K562 (cell line): Measurements from ENCODE around the gene GEMIN4. TPM values are rescaled to one million over a fixed set of nuclear protein-coding genes. Genes with fewer than 3 reads are reported as not detected.

Experiments
- CLOCK ChIP-seq: fragments of 250-450 bp; sonication (Bioruptor Pico); IDR thresholded peaks from 2 replicates; pipeline ENCODE4 v1.4.0; 2020; ENCODE audit warnings: mild to moderate bottlenecking, moderate library complexity, borderline replicate concordance
- ZKSCAN3 ChIP-seq: fragments of 250-450 bp; sonication (Bioruptor Pico); IDR thresholded peaks from 2 replicates; pipeline ENCODE4 v1.4.0; 2020
- ZNF398 ChIP-seq: fragments of 250-450 bp; sonication (Bioruptor Pico); IDR thresholded peaks from 2 replicates; pipeline ENCODE4 v1.8.0; 2021; ENCODE audit warnings: moderate library complexity, mild to moderate bottlenecking, inconsistent platforms
- polyA plus RNA-seq, 8 experiments: library from polyadenylated mRNA; depleted of rRNA in 4 of 8; stranded (reverse) in 5 of 8; unstranded in 3 of 8; fragments of >200 nt; fragmentation: Nextera tagmentation in 2 of 8; fragmentation: Illumina TruSeq in 1 of 8; extraction: Ambion mirVana in 2 of 8; extraction: Trizol in 1 of 8; gene quantifications; 2 replicates each; pipeline versions ENCODE4 v1.2.1 to v1.2.3, GENCODE V29; 2011 to 2014; ENCODE audit warnings: inconsistent platforms in 1 of 8, missing spikeins in 1 of 8
- total RNA-seq, 7 experiments: library from RNA; depleted of rRNA in 6 of 7; stranded (reverse); fragments of >200 nt in 6 of 7; fragmentation: Illumina TruSeq in 2 of 7; extraction: Trizol in 2 of 7; gene quantifications; 2 replicates each; pipeline versions ENCODE4 v1.2.1 to v1.2.3, GENCODE V29; 2011 to 2021; ENCODE audit warnings: low replicate concordance in 1 of 7
- TF ChIP-seq, protein P1 (sequence below): sonication (generic); formaldehyde crosslinking; IDR thresholded peaks from 2 replicates; pipeline ENCODE4 v1.8.1; 2023; ENCODE audit warnings: missing genetic modification reagents, mild to moderate bottlenecking, borderline replicate concordance
- TF ChIP-seq, protein P2 (sequence below), 2 experiments: fragments of 450-650 bp in 1 of 2; sonication (generic) in 1 of 2; formaldehyde crosslinking in 1 of 2; IDR thresholded peaks; 2 replicates each; pipeline versions ENCODE4 v1.7.1 to v1.9.0; 2016 to 2022; ENCODE audit warnings: inconsistent platforms in 1 of 2, mild to moderate bottlenecking in 1 of 2, missing genetic modification reagents in 1 of 2

Gene GEMIN4
- total and polyA plus RNA-seq, 9 of the 15 experiments (the other 6 are each of a cell fraction or from before 2014, with no cell fraction given) = 1.8 to 42.5 (median 10.8) TPM

- TF ChIP-seq, protein P1, sequence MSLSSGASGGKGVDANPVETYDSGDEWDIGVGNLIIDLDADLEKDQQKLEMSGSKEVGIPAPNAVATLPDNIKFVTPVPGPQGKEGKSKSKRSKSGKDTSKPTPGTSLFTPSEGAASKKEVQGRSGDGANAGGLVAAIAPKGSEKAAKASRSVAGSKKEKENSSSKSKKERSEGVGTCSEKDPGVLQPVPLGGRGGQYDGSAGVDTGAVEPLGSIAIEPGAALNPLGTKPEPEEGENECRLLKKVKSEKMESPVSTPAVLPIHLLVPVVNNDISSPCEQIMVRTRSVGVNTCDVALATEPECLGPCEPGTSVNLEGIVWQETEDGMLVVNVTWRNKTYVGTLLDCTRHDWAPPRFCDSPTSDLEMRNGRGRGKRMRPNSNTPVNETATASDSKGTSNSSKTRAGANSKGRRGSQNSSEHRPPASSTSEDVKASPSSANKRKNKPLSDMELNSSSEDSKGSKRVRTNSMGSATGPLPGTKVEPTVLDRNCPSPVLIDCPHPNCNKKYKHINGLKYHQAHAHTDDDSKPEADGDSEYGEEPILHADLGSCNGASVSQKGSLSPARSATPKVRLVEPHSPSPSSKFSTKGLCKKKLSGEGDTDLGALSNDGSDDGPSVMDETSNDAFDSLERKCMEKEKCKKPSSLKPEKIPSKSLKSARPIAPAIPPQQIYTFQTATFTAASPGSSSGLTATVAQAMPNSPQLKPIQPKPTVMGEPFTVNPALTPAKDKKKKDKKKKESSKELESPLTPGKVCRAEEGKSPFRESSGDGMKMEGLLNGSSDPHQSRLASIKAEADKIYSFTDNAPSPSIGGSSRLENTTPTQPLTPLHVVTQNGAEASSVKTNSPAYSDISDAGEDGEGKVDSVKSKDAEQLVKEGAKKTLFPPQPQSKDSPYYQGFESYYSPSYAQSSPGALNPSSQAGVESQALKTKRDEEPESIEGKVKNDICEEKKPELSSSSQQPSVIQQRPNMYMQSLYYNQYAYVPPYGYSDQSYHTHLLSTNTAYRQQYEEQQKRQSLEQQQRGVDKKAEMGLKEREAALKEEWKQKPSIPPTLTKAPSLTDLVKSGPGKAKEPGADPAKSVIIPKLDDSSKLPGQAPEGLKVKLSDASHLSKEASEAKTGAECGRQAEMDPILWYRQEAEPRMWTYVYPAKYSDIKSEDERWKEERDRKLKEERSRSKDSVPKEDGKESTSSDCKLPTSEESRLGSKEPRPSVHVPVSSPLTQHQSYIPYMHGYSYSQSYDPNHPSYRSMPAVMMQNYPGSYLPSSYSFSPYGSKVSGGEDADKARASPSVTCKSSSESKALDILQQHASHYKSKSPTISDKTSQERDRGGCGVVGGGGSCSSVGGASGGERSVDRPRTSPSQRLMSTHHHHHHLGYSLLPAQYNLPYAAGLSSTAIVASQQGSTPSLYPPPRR (CRISPR knock-in tag) = 0 out of 2 replicates have a peak, but pooled peaks have one; percentile 74
- TF ChIP-seq, protein P2, sequence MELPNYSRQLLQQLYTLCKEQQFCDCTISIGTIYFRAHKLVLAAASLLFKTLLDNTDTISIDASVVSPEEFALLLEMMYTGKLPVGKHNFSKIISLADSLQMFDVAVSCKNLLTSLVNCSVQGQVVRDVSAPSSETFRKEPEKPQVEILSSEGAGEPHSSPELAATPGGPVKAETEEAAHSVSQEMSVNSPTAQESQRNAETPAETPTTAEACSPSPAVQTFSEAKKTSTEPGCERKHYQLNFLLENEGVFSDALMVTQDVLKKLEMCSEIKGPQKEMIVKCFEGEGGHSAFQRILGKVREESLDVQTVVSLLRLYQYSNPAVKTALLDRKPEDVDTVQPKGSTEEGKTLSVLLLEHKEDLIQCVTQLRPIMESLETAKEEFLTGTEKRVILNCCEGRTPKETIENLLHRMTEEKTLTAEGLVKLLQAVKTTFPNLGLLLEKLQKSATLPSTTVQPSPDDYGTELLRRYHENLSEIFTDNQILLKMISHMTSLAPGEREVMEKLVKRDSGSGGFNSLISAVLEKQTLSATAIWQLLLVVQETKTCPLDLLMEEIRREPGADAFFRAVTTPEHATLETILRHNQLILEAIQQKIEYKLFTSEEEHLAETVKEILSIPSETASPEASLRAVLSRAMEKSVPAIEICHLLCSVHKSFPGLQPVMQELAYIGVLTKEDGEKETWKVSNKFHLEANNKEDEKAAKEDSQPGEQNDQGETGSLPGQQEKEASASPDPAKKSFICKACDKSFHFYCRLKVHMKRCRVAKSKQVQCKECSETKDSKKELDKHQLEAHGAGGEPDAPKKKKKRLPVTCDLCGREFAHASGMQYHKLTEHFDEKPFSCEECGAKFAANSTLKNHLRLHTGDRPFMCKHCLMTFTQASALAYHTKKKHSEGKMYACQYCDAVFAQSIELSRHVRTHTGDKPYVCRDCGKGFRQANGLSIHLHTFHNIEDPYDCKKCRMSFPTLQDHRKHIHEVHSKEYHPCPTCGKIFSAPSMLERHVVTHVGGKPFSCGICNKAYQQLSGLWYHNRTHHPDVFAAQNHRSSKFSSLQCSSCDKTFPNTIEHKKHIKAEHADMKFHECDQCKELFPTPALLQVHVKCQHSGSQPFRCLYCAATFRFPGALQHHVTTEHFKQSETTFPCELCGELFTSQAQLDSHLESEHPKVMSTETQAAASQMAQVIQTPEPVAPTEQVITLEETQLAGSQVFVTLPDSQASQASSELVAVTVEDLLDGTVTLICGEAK (IDR thresholded peaks at IDR 0.05) = peak; percentile 16; the same call in 1 of the 2 replicates
- TF ChIP-seq, protein P2 (CRISPR knock-in tag; IDR thresholded peaks at IDR 0.05) = no peak
- TF ChIP-seq ZKSCAN3 = no peak
- TF ChIP-seq CLOCK (CRISPR knock-in tag) = no peak
- TF ChIP-seq ZNF398 (CRISPR knock-in tag) = no peak
These were observed 30.0 kb upstream of the GEMIN4 start, which contains the start of the genes GLOD4 and MRM3 (continued) for GRCh38 chr17:781805-782731.
